Measurements from ENCODE around the gene ADH6.

DNA sequence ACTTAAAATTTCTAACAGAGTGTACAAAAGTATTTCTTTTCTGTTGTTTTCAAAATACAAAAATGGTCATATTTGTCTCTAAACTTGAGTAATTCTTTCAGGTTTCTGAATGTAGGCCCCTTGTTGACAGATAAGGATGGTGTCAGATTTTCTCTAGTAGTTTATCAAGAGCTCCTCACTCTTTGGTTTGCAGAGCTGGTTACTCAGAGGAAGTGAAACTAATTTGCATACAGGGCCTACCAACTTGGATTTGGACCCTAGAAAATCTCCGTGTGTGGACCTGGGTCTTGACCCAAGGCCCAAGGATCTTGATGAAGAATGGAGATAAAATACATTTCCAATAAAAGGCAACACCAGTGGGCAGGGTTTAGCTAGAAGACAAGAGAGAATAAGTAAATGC, 433 bp upstream of the ADH6 start:
- TF ChIP-seq, protein P1, sequence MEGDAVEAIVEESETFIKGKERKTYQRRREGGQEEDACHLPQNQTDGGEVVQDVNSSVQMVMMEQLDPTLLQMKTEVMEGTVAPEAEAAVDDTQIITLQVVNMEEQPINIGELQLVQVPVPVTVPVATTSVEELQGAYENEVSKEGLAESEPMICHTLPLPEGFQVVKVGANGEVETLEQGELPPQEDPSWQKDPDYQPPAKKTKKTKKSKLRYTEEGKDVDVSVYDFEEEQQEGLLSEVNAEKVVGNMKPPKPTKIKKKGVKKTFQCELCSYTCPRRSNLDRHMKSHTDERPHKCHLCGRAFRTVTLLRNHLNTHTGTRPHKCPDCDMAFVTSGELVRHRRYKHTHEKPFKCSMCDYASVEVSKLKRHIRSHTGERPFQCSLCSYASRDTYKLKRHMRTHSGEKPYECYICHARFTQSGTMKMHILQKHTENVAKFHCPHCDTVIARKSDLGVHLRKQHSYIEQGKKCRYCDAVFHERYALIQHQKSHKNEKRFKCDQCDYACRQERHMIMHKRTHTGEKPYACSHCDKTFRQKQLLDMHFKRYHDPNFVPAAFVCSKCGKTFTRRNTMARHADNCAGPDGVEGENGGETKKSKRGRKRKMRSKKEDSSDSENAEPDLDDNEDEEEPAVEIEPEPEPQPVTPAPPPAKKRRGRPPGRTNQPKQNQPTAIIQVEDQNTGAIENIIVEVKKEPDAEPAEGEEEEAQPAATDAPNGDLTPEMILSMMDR (IDR thresholded peaks at IDR 0.05), result no peak
- TF ChIP-seq POLR2A (IDR thresholded peaks at IDR 0.05), result no peak
